ENCODE data around the gene PICALM.

- TF ChIP-seq RAD21 (IDR thresholded peaks at IDR 0.05; ENCODE audit: low read length) (no peak), SMC3 (IDR thresholded peaks at IDR 0.05; ENCODE audit: low read depth, low read length) (no peak), CTCF (conservative IDR thresholded peaks at IDR 0.05; ENCODE audit: low read depth, low read length) (no peak), CHD1 (IDR thresholded peaks at IDR 0.05; ENCODE audit: low read depth, low read length) (no peak), POLR2A (IDR thresholded peaks at IDR 0.05; ENCODE audit: low read depth, low read length) (no peak)
These were observed 24.9 kb downstream of the PICALM start for GRCh38 chr11:86043765-86044503.

Measured in IMR-90 (cell line).